DMS153 treated with DMSO at 0.1 percent for 48 hours (cell line): ENCODE measurements around the gene WDR18.

ENCODE experiments used
- DNase-seq: peaks from one replicate; lab custom pipeline; 2025; ENCODE audit not compliant: unreplicated experiment; lab: John Stamatoyannopoulos, UW

WDR18 gene

GRCh38 chr19:1006711-1007398, 22.7 kb downstream of the WDR18 start:
- DNase-seq: no peak

DNA sequence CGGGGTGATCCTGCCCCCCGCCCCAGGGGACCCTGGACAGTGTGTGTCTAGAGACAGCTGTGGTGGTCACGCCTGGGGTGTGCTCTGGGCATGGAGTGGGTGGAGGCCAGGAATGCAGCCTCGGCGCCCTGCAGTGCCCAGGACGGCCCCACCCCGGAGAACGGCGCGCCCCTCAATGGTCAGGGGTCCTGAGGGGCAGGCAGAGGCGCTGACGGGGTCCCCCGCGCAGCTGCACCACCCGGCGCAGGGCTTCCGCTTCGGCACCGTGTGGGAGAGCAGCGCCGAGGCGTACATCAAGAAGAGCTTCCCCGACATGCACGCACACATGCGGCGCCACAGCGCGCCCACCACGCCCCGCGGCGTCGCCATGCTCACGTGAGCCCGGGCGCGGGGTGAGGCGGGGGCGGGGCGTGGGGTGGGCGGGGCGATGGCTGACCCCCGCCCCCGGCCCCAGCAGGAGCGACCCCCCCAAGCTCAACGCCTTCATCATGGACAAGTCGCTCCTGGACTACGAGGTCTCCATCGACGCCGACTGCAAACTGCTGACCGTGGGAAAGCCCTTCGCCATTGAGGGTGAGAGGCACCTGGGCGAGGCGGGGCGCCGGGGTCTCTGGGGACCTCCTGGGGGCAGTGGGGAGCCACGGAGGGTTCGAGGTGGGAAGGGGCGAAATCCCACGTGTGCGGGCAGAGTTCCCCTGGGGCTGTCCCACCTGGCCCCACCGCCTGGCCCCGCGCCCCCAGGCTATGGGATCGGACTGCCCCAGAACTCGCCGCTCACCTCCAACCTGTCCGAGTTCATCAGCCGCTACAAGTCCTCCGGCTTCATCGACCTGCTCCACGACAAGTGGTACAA, 23.5 kb downstream of the WDR18 start:
- DNase-seq: no peak

DNA sequence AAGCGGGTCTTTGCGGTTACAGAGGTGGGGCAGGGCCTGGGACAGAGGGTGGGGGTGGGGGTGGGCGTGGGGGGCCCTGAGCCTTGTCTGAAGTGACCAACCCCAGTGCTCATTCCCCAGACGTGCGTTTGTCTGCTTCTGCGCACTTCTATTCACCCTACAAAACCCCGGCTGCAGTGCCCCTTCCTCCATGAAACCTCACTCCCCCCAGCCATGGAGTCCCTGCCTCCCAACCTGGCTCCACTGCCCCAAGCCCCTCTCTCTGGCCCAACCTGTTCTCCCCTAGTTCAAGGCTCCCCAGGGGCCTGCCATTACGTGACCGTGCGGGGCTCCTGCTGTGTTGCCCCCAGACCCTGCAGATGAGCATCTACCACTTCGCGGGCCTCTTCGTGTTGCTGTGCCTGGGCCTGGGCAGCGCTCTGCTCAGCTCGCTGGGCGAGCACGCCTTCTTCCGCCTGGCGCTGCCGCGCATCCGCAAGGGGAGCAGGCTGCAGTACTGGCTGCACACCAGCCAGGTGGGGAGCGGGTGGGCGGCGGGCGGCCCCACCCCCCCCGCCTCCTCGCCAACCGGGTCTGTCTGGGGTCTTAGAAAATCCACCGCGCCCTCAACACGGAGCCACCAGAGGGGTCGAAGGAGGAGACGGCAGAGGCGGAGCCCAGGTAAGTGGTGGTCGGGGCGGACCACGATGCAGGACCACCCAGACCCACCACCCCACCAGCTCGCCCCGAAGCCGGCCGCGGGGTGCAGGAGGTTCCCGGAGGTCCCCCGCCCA, 24.3 kb downstream of the WDR18 start:
- DNase-seq: no peak

DNA sequence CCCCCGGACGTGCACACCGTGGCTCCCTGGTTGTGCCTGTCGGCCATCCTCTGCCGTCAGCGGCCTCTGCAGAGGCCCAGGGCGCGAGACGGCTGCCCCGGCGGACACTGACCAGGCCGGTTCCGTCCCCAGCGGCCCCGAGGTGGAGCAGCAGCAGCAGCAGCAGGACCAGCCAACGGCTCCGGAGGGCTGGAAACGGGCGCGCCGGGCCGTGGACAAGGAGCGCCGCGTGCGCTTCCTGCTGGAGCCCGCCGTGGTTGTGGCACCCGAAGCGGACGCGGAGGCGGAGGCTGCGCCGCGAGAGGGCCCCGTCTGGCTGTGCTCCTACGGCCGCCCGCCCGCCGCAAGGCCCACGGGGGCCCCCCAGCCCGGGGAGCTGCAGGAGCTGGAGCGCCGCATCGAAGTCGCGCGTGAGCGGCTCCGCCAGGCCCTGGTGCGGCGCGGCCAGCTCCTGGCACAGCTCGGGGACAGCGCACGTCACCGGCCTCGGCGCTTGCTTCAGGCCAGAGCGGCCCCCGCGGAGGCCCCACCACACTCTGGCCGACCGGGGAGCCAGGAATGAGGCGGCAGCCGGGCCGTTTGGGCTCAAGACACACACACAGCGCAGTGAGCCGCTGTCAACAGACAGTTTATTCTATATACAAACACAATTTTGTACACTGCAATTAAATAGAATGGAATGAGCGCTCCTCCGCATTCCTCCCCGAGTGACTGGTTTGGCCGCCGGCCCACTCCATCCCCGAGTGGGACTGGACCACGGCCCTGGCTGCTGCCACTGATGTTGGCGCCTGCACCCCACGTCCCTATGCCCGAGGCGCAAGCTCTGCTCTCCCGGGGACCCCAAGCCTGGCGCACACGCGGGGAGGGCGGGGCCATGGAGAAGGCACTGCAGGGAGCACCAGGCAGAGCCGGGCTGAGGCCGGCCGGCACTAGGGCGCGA, 25.2 kb downstream of the WDR18 start:
- no peak for DNase-seq

DNA sequence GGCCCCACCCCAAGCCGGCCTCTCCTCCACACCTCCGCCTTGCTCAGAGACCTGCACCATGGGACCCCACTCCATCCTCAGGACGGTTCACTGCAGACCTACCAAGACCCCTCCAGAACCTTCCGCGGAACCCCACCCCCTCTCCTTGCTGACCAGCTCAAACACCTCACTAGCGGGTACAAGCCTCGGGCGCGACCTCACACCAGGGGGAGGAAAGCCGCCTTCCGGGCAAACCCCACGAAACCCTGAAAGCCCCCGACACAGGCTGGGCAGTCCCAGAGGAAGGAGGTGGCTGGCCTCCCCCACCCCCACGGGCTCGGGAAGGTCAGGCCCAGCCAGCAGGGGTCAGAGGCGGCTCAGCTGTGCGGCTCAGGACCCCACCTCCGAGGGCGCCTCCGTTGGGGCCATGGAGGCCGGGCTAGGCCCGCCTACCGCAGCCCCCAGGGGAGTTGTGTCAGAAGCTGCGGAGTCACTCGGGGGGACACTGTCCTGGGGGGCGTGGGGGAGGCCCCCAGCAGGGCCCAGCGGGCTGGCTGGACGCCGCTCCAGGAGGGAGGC, 25.9 kb downstream of the WDR18 start:
- DNase-seq: no peak

DNA sequence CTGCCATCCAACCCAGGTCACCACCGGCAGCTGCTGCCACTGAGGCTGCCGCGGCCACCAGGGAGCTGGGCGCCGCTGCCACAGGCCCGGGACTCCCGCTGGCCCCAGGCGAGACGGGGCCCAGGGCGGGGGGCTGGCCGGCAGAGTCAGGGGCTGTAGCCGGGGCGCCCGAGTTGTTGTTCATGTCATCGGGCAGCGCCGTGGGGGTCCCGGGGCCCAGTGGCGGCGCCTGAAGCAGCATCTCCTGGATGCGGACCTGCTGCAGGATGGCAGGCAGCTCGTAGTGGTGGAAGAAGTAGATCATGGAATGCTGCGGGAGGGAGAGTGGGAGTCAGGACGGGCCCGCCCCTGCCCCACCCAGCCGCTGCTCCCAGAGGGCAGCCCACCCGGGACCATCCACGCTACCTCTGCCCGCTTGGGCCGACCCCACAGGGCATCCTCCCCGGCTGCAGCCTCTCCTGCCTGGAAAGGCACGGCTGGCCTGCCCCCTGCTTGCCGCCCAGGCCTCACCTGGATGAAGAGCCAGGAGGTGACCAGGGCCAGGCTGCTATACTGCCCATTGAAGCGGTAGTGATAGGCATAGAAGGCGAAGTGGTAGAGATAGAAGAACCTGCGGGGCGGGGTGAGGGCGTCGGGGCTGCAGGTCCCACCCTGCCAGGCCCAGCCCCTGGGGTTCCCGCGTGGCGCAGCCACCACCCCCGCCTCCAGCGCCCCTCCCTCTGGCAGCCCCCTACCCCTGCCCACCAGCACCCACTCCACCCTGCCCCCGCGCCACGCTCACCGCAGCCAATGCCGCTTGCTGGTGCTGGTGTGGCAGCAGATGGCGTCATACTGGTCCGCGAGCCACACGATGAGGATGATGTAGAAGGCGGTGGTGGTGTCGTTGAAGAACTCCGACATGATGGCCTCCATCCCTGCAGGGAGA, 26.7 kb downstream of the WDR18 start:
- no peak for DNase-seq

DNA sequence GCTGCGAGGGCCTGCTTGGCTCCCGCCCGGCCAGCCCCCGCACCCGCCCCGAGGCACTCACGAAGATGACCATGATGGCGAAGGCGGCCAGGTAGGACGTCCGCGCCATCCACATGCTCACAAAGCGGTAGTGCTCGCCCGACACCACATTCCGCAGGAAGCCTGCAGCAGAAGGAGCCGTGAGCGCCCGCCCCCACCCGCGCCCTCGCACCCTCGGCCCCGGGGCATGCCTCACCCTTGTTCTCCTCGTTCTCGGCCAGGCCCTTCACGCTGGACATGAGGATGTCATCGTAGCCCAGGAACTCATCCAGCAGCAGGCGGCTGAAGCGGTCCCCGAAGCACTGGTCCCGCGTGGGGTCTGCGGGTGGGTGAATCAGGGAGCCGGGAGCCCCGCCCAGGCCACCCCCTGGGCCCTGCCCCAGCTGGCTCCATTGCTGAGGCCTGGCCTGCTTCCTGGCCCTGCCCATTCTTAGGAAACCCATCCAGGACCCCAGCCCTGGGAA, 27.7 kb downstream of the WDR18 start:
- no peak for DNase-seq

DNA sequence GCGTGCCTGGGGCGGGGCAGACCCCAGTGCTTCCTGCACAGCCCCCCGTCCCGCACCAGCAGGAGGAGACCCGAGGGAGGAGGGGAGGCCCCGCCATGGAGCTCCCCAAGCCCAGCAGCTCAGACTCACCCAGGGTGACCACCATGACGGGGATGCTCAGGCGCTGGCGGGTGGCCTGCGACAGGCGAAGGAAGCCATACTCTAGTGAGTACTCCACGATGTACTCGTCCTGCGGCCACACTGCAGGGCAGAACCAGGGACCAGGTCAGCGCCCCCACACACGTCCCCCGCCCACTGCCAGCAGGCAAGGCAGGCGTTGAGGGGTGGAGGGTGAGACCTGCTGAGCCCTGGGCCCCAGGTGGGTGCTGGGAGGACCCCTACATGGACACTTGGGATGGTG, 28.2 kb downstream of the WDR18 start:
- no peak for DNase-seq

- no peak for DNase-seq
Observed at GRCh38 chr19:1013218-1013617, 29.1 kb downstream of the WDR18 start.

GRCh38 chr19:1014161-1015060, 30.3 kb downstream of the WDR18 start:
- no peak for DNase-seq

- DNase-seq: no peak
Observed at GRCh38 chr19:1015061-1015781, 31.1 kb downstream of the WDR18 start.

DNA sequence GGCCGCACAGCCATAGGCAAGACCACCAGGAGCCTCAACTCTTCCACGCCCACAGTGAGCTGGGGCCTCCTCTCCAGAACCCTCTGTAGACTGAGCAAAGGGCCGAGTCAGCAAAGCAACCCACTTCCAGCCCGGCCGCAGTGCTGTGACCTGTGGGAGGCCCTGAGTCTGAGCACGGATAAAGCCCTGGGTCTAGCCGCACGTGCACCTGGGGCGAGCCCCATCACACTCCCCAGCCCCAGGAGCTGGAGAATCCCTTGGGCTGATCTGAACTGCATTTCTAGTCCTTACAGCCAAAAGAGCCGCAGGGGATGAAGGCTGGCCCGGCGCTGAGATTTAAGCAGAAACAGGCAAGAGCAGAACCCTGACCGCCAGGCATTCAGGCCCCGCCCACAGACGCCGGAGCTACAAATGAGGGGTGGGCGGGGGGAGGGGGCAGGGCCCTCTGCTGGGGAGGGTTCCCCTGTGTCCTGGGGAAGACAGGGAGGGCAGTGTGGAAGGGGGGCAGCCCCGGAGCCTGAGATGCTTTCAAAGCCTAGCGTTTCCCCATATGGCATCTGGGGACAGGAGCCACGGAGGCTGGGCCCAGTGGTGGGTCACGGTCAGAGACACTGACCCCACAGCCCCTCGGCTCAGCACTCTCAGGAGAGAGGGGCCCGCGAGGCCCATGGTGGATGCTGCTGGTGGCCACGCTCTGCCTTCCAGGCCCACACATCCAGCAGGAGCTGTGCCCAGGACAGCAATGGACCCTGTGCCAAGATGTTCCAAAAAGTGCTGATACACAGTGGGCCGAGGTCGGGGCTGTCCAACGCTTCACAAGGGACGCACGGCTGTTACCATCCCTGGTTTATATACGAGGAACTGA, 31.9 kb downstream of the WDR18 start:
- DNase-seq: no peak

DNA sequence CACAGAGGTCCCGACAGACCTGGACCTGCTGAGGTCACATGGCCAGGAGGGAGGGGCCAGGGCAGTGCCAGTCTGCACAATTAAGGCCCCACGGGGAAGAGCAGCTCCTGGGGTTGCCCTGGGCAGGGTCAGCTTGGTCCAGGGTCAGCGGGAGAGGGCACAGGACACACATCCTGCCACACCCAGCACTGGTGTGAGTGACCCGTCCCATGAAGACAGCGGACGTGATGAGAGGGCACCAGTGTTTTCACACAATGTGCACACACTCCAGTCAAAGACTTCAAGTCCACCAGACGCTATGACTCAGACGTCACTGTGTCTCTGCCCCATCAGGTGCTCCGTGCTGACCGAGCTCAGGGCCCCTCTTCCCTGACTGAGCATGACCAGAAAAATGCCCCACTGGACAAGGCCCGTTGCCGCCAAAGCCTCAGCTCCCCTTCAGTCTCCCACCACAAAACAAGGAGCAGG, 32.5 kb downstream of the WDR18 start:
- DNase-seq: no peak

- DNase-seq: no peak
Observed at GRCh38 chr19:1017115-1017905, 33.2 kb downstream of the WDR18 start.

GRCh38 chr19:1017906-1018305, 33.8 kb downstream of the WDR18 start:
- DNase-seq: no peak

- DNase-seq: no peak
Observed at GRCh38 chr19:1018393-1018792, 34.2 kb downstream of the WDR18 start.
